Pulmonary artery endothelial cell (primary cell): ENCODE results near the gene FAM83C. TPM values are rescaled to one million over a fixed set of nuclear protein-coding genes. Genes with fewer than 3 reads are reported as not detected.

Experiments used
- DNase-seq: peaks from one replicate; pipeline ENCODE4 v3.0.0-alpha.2; 2011; ENCODE audit warnings: low read depth, low spot score
- total RNA-seq: library from RNA; depleted of rRNA; stranded (reverse); fragments of >200 nt; gene quantifications from 2 replicates; pipeline ENCODE4 v1.2.3, GENCODE V29; 2014

The FAM83C gene
- total RNA-seq, 1 donor from 2014 or later: not detected

- no peak for DNase-seq
Measured at GRCh38 chr20:35284267-35284991, 7.8 kb downstream of the FAM83C start, which contains the start of gene EIF6. EIF6 (minus strand) TSS chr20:35284772; CDS start chr20:35284487, 285 bp downstream.

- no peak for DNase-seq
Measured at GRCh38 chr20:35283441-35284266, 8.6 kb downstream of the FAM83C start.

GRCh38 chr20:35281506-35282101 is 10.6 kb downstream of the FAM83C start:
- no peak for DNase-seq

- DNase-seq: no peak
Measured at GRCh38 chr20:35280523-35280922, 11.7 kb downstream of the FAM83C start.

GRCh38 chr20:35279533-35280174 is 12.6 kb downstream of the FAM83C start:
- no peak for DNase-seq

GRCh38 chr20:35279040-35279439 is 13.2 kb downstream of the FAM83C start:
- no peak for DNase-seq

GRCh38 chr20:35277531-35278395 is 14.5 kb downstream of the FAM83C start, which contains the start of gene MMP24OS:
MMP24OS (minus strand) TSS chr20:35278122; CDS start chr20:35277929, 193 bp downstream.
- peak; percentile 56 for DNase-seq

- DNase-seq: no peak
Measured at GRCh38 chr20:35277127-35277526, 15.1 kb downstream of the FAM83C start.

GRCh38 chr20:35276408-35276807 is 15.8 kb downstream of the FAM83C start:
- no peak for DNase-seq

- no peak for DNase-seq
Measured at GRCh38 chr20:35275741-35276251, 16.4 kb downstream of the FAM83C start.

GRCh38 chr20:35274172-35275092 is 17.8 kb downstream of the FAM83C start:
- DNase-seq: no peak

GRCh38 chr20:35273449-35274171 is 18.6 kb downstream of the FAM83C start:
- DNase-seq: no peak

GRCh38 chr20:35271904-35272303 is 20.3 kb downstream of the FAM83C start:
- DNase-seq: no peak

GRCh38 chr20:35271073-35271882 is 20.9 kb downstream of the FAM83C start:
- DNase-seq: no peak

- DNase-seq: no peak
Measured at GRCh38 chr20:35270021-35270902, 22.0 kb downstream of the FAM83C start.

- no peak for DNase-seq
Measured at GRCh38 chr20:35269055-35269781, 23.0 kb downstream of the FAM83C start.
